Adrenal gland (tissue), 12 donors: Measurements from ENCODE around the gene CENPU. TPM values are rescaled to one million over a fixed set of nuclear protein-coding genes. Genes with fewer than 3 reads are reported as not detected.

Experiments
- DNase-seq, 7 donors: peaks; one replicate each; pipeline ENCODE4 v3.0.0-alpha.2; 2019 to 2020
- H3K27ac ChIP-seq, 5 donors: fragments of 200-600 bp; sonication (generic) in 4 of 5; 1 replicate in 3 of 5; 2 replicates in 2 of 5; pipeline versions ENCODE4 v1.5.1 to v1.8.0; 2016 to 2020; ENCODE audit warnings: mild to moderate bottlenecking in 1 of 5
- H3K27me3 ChIP-seq: fragments of 200-600 bp; 2 replicates; pipeline ENCODE4 v1.8.0; 2021
- H3K36me3 ChIP-seq, 2 donors: fragments of 200-600 bp; replicated peaks in 1 of 2; 1 replicate in 1 of 2; 2 replicates in 1 of 2; pipeline versions ENCODE4 v1.5.1 to v1.8.0; 2018 to 2022
- H3K4me1 ChIP-seq, 2 donors: fragments of 200-600 bp; replicated peaks in 1 of 2; 1 replicate in 1 of 2; 2 replicates in 1 of 2; pipeline versions ENCODE4 v1.5.1 to v1.8.0; 2018 to 2021
- H3K4me3 ChIP-seq, 4 donors: fragments of 200-600 bp; sonication (generic) in 3 of 4; one replicate each; pipeline ENCODE4 v1.5.1; 2016 to 2018
- H3K9me3 ChIP-seq, 3 donors: fragments of 200-600 bp; sonication (generic) in 1 of 3; replicated peaks in 1 of 3; 1 replicate in 2 of 3; 2 replicates in 1 of 3; pipeline versions ENCODE4 v1.5.1 to v1.8.0; 2016 to 2021
- POLR2A ChIP-seq, 2 donors: fragments of 450-650 bp; IDR thresholded peaks; one replicate each; pipeline ENCODE4 v1.6.1; 2017; ENCODE audit warnings: antibody characterized with exemption in 2 of 2, mild to moderate bottlenecking in 2 of 2, moderate library complexity in 1 of 2
- WGBS, 4 donors: extraction: QIAGEN DNeasy Blood & Tissue Kit in 2 of 4; methylation state at CpG; one replicate each; pipeline versions ENCODE4 v1.1.5 to v1.1.7; 2013 to 2017; 5-methylcytosine and 5-hydroxymethylcytosine counted together
- intact Hi-C, 2 donors: fragments of 100-400 bp; cut with DNase I; formaldehyde crosslinking; loops; one replicate each; pipeline versions ENCODE4 v1.14.1 to v1.15.0; 2022 to 2023
- polyA plus RNA-seq, 3 donors: library from polyadenylated mRNA; stranded (reverse); fragments of 200-250 nt in 2 of 3; fragments of 350-450 nt in 1 of 3; fragmentation: Illumina TruSeq in 1 of 3; extraction: RNeasy Lipid Tissue Mini Kit (QIAGEN cat#74804) in 1 of 3; gene quantifications; one replicate each; pipeline ENCODE4 v1.2.3, GENCODE V29; 2013 to 2014
- total RNA-seq, 9 donors: library from RNA; depleted of rRNA in 4 of 9; stranded (reverse); fragments of >200 nt in 4 of 9; fragments of 120-200 nt in 1 of 9; fragmentation: NEBNext Ultra II Directional in 1 of 9; extraction: Animal tissue kit (Norgen Biotek cat#: 25700) in 1 of 9; gene quantifications; one replicate each; pipeline versions ENCODE4 v1.1.0 to v1.2.4, GENCODE V29; 2013 to 2023
- TF ChIP-seq, protein P1 (sequence below), 6 experiments: fragments of 450-650 bp in 4 of 6; fragments of 200-600 bp in 2 of 6; sonication (generic) in 1 of 6; IDR thresholded peaks; 1 replicate in 5 of 6; 2 replicates in 1 of 6; pipeline versions ENCODE4 v1.5.1 to v1.8.0; 2016 to 2021; ENCODE audit warnings: antibody characterized with exemption in 6 of 6, mild to moderate bottlenecking in 2 of 6, moderate library complexity in 1 of 6
- donor health status: healthy with polysubstance abuse.
- donor health status: Bipolar disorder and iron deficiency.
- donor health status: DM: yes; HTN: yes; CAD: no.
- donor health status: DM: no; HTN: no; CAD: no.
- donor health status: DM: no; HTN: no; CAD: no.
- donor health status: DM: yes; HTN: yes; CAD: no.

Gene CENPU
- total and polyA plus RNA-seq, 12 donors: 0.97 to 15.6 (median 2.9) TPM

DNA sequence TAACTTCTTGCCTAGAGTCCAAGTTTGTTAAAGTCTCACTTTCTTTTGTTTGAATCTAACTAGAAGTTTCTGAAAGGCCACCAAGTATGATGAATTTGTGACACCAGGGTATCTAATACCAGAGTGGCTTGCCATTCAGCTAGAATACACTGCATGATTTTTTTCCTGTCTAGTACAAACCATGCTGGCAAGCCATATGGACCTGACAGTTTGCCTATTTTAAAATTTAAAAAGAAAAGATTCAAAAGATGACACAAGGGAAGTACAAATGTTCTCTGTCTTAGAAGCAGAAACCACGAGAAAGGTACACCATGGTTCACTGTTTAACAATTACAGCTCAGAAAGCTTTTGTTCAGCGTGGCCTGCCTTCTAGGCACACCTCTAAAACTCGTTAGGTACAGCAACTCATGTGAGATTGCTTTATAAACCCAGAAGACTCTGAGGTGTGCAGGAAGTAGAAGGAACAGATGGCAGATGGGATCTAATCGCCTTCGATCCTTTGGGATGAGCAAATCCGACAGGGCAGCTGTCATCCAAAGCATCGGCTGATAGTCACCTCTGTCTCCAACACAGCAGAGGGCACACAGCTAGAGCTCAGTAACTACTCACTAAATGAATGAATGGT, 35.4 kb upstream of the CENPU start:
- H3K4me1 ChIP-seq: no peaks in the 10 kb centered on the region
- intact Hi-C loops: no loop called here
- H3K4me3 ChIP-seq: no peak overlapping the region
- peaks cover 0 to 57% of the 10 kb centered on the region in 2 donors for H3K36me3 ChIP-seq
- WGBS, 4 donors: 93 to 96% (median 93%) methylated on average over 7 of the region's 7 CpGs
- no peaks in the 10 kb centered on the region for H3K9me3 ChIP-seq
- H3K27ac ChIP-seq: no peak overlapping the region
- no peak for DNase-seq
- TF ChIP-seq, protein P1, sequence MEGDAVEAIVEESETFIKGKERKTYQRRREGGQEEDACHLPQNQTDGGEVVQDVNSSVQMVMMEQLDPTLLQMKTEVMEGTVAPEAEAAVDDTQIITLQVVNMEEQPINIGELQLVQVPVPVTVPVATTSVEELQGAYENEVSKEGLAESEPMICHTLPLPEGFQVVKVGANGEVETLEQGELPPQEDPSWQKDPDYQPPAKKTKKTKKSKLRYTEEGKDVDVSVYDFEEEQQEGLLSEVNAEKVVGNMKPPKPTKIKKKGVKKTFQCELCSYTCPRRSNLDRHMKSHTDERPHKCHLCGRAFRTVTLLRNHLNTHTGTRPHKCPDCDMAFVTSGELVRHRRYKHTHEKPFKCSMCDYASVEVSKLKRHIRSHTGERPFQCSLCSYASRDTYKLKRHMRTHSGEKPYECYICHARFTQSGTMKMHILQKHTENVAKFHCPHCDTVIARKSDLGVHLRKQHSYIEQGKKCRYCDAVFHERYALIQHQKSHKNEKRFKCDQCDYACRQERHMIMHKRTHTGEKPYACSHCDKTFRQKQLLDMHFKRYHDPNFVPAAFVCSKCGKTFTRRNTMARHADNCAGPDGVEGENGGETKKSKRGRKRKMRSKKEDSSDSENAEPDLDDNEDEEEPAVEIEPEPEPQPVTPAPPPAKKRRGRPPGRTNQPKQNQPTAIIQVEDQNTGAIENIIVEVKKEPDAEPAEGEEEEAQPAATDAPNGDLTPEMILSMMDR (IDR thresholded peaks at IDR 0.05): no peak
- no peak for TF ChIP-seq POLR2A (IDR thresholded peaks at IDR 0.05)
- H3K27me3 ChIP-seq: no peaks in the 10 kb centered on the region

DNA sequence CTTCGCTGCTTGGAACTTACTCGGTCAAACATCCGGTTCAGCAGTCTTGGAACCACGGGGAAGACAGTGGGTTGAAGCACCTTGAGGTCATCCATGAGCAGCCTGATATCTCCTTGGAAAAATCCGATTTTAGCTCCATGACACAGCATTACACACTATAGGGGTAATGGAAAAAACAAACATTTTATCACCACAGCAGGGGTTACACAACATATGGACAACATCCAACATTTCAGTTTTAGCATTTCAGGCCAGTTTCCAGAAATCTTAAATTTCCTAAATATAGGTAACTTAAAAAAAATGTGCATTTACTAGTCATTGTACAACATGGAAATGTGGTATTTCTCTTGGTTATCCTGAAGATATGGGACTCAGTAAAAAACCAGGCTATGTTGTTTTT, 34.4 kb upstream of the CENPU start:
- H3K36me3 ChIP-seq: peaks cover 0 to 53% of the 10 kb centered on the region in 2 donors
- no peaks in the 10 kb centered on the region for H3K4me1 ChIP-seq
- no peak for TF ChIP-seq POLR2A (IDR thresholded peaks at IDR 0.05)
- TF ChIP-seq, protein P1 (IDR thresholded peaks at IDR 0.05): no peak
- H3K27me3 ChIP-seq: no peaks in the 10 kb centered on the region
- no peak overlapping the region for H3K4me3 ChIP-seq
- no peak for DNase-seq
- no peak overlapping the region for H3K27ac ChIP-seq
- H3K9me3 ChIP-seq: no peaks in the 10 kb centered on the region
- whole genome bisulfite sequencing, 4 donors: 83 to 90% (median 89%) methylated on average over 5 of the region's 5 CpGs
- intact Hi-C loops: no loop called here

DNA sequence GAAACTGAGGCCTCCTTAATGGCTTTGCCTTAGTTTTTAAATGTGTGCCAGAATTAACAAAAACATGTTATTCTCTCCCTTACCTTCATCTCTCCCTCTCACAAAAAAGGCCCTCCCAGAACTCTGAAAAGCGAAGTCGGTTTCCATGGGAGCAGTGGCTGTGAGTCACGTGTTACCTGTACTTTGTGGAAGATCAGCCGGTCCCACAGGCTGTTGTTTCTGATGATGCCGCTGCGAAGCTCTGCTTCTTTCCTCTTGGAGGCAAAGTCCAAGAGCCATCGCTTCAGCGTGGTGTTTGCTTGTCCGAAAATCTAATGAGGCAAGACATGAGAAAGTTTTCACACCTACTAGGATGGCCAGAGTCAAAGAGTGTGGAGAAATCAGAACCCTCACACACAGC, 32.5 kb upstream of the CENPU start:
- WGBS, 4 donors: 94 to 98% (median 96%) methylated on average over 9 of the region's 9 CpGs
- no peaks in the 10 kb centered on the region for H3K27me3 ChIP-seq
- H3K27ac ChIP-seq: no peak overlapping the region
- no peak for TF ChIP-seq POLR2A (IDR thresholded peaks at IDR 0.05)
- TF ChIP-seq, protein P1 (IDR thresholded peaks at IDR 0.05): no peak
- H3K36me3 ChIP-seq: peaks cover 0 to 58% of the 10 kb centered on the region in 2 donors
- H3K4me1 ChIP-seq: no peaks in the 10 kb centered on the region
- H3K4me3 ChIP-seq: no peak overlapping the region
- intact Hi-C loops: no loop called here
- H3K9me3 ChIP-seq: no peaks in the 10 kb centered on the region
- DNase-seq: no peak

DNA sequence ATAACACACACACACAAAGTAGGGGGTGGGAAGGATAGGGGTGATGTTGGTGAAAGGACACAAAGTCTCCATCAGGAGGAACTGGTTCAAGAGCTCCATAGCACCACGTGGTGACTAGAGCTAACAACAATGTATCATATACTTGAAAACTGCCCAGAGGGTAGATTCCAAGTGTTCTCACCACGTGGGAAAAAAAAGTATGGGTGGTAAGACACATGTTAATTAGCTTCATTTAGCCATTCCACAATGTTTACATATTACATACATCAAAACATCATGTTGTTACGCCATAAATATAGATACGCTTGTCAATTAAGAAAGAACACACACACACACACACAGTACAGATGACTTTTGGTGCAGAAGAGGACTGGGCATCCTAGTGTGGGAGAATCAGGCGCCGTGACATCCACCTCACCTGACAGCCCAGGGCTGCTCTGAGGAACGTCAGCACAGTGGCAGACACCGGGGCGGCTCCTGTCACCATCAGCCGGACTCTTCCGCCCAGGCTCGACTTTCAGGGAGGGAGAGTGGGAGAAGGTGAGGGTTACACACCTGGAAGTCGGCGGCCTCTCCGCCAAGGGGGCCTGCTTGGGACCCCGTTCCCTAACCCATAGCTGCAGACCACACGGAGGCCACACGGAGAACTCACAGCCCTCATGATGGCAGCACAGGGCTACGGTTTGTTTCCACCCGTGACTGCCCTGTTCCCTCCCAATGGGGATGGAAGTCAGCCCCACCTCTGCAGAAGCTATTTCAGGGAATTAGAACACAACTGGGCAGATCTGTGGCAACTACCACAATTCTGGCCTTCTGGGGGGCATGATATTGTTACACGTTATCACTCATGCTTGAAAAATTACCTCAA, 31.8 kb upstream of the CENPU start:
- no peaks in the 10 kb centered on the region for H3K27me3 ChIP-seq
- H3K4me3 ChIP-seq: no peak overlapping the region
- no peak for TF ChIP-seq POLR2A (IDR thresholded peaks at IDR 0.05)
- TF ChIP-seq, protein P1 (IDR thresholded peaks at IDR 0.05): no peak
- intact Hi-C loops: no loop called here
- no peak overlapping the region for H3K27ac ChIP-seq
- no peaks in the 10 kb centered on the region for H3K9me3 ChIP-seq
- 89 to 93% (median 90%) methylated on average over 15 to 21 of the region's 21 CpGs for WGBS, 4 donors
- H3K36me3 ChIP-seq: peaks cover 0 to 58% of the 10 kb centered on the region in 2 donors
- H3K4me1 ChIP-seq: no peaks in the 10 kb centered on the region
- no peak for DNase-seq
